HepG2 (cell line): ENCODE data around the gene GALR3. TPM values are rescaled to one million over a fixed set of nuclear protein-coding genes. Genes with fewer than 3 reads are reported as not detected.
A peak's percentile ranks its signal among the peaks of the same experiment; 100 is the strongest.

Experiments
- ARID5B ChIP-seq: IDR thresholded peaks from 2 replicates; pipeline ENCODE4 v1.4.0; 2020; ENCODE audit warnings: mild to moderate bottlenecking, missing genetic modification reagents
- GABPB1 ChIP-seq: IDR thresholded peaks from 2 replicates; pipeline ENCODE4 v1.6.1; 2016; ENCODE audit warnings: mild to moderate bottlenecking, missing genetic modification reagents, moderate library complexity, missing compliant biosample characterization
- HMGA1 ChIP-seq: sonication (generic); formaldehyde crosslinking; conservative IDR thresholded peaks from 2 replicates; pipeline ENCODE4 v1.4.0; 2020; ENCODE audit warnings: missing genetic modification reagents
- KAT7 ChIP-seq: IDR thresholded peaks from 2 replicates; pipeline ENCODE4 v1.6.1; 2018; ENCODE audit warnings: borderline replicate concordance, missing compliant biosample characterization
- NFYB ChIP-seq: sonication (generic); formaldehyde crosslinking; IDR thresholded peaks from 2 replicates; pipeline ENCODE4 v1.4.0; 2020; ENCODE audit warnings: missing genetic modification reagents
- RXRB ChIP-seq: IDR thresholded peaks from 2 replicates; pipeline ENCODE4 v1.6.1; 2016; ENCODE audit warnings: borderline replicate concordance, missing genetic modification reagents, missing compliant biosample characterization
- SAP130 ChIP-seq: IDR thresholded peaks from 2 replicates; pipeline ENCODE4 v1.6.1; 2016; ENCODE audit warnings: low read depth
- SNAPC2 ChIP-seq: sonication (generic); formaldehyde crosslinking; IDR thresholded peaks from 2 replicates; pipeline ENCODE4 v1.8.1; 2022; ENCODE audit warnings: mild to moderate bottlenecking, missing genetic modification reagents
- TBP ChIP-seq: sonication (generic); formaldehyde crosslinking; IDR thresholded peaks from 2 replicates; pipeline ENCODE4 v1.5.0; 2020; ENCODE audit warnings: missing genetic modification reagents
- ZBTB14 ChIP-seq: sonication (generic); formaldehyde crosslinking; IDR thresholded peaks from 2 replicates; pipeline ENCODE4 v1.4.0; 2020; ENCODE audit warnings: missing genetic modification reagents
- ZNF451 ChIP-seq: sonication (generic); formaldehyde crosslinking; IDR thresholded peaks from 2 replicates; pipeline ENCODE4 v1.5.0; 2020; ENCODE audit warnings: mild to moderate bottlenecking, missing genetic modification reagents
- ZNF512 ChIP-seq: sonication (generic); formaldehyde crosslinking; IDR thresholded peaks from 2 replicates; pipeline ENCODE4 v1.4.0; 2020; ENCODE audit warnings: mild to moderate bottlenecking, missing genetic modification reagents
- ZNF777 ChIP-seq: sonication (generic); formaldehyde crosslinking; IDR thresholded peaks from 2 replicates; pipeline ENCODE4 v1.4.0; 2020; ENCODE audit warnings: missing genetic modification reagents
- polyA plus RNA-seq, 8 experiments: library from polyadenylated mRNA; depleted of rRNA in 3 of 8; stranded (reverse) in 7 of 8; unstranded in 1 of 8; fragments of >200 nt; fragmentation: Illumina TruSeq in 4 of 8; extraction: Trizol in 4 of 8; gene quantifications; 2 replicates each; pipeline versions ENCODE4 v1.2.1 to v1.2.3, GENCODE V29; 2011 to 2016; ENCODE audit warnings: low read depth in 4 of 8, missing spikeins in 1 of 8, mixed read lengths in 1 of 8; ENCODE audit not compliant: insufficient read depth in 1 of 8
- total RNA-seq, 5 experiments: library from RNA; depleted of rRNA; stranded (reverse); fragments of >200 nt; fragmentation: Illumina TruSeq; extraction: Trizol; gene quantifications; 2 replicates each; pipeline ENCODE4 v1.2.3, GENCODE V29; 2016; ENCODE audit warnings: low read depth in 1 of 5
- TF ChIP-seq, protein P1 (sequence below): IDR thresholded peaks from 2 replicates; pipeline ENCODE4 v1.6.1; 2016; ENCODE audit warnings: low read depth, borderline replicate concordance
- TF ChIP-seq, protein P2 (sequence below): sonication (generic); formaldehyde crosslinking; IDR thresholded peaks from 2 replicates; pipeline ENCODE4 v1.8.1; 2023; ENCODE audit warnings: mild to moderate bottlenecking, moderate library complexity, missing genetic modification reagents
- TF ChIP-seq, protein P3 (sequence below): sonication (generic); formaldehyde crosslinking; IDR thresholded peaks from 2 replicates; pipeline ENCODE4 v1.5.0; 2020; ENCODE audit warnings: mild to moderate bottlenecking, missing genetic modification reagents, borderline replicate concordance

GALR3 gene
- total and polyA plus RNA-seq, 2 of the 13 experiments (the other 11 are each of a cell fraction or from before 2014, with no cell fraction given), result 0.13 TPM; not detected in 1

- TF ChIP-seq RXRB (peak; percentile 70; the same call in 1 of the 2 replicates), ZNF451 (CRISPR knock-in tag) (no peak), TBP (CRISPR knock-in tag) (no peak), SNAPC2 (CRISPR knock-in tag) (no peak; the same call in 1 of the 2 replicates), GABPB1 (CRISPR knock-in tag) (no peak), ZBTB14 (no peak), HMGA1 (CRISPR knock-in tag) (no peak), NFYB (no peak), KAT7 (CRISPR knock-in tag) (no peak; the same call in 1 of the 2 replicates), ZNF777 (CRISPR knock-in tag) (no peak), ZNF512 (CRISPR knock-in tag) (no peak), ARID5B (CRISPR knock-in tag) (peak; percentile 63), SAP130 (CRISPR knock-in tag) (0 out of 2 replicates have a peak, but pooled peaks have one; percentile 26)
- TF ChIP-seq, protein P1, sequence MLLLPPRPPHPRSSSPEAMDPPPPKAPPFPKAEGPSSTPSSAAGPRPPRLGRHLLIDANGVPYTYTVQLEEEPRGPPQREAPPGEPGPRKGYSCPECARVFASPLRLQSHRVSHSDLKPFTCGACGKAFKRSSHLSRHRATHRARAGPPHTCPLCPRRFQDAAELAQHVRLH (CRISPR knock-in tag), result no peak
- TF ChIP-seq, protein P2, sequence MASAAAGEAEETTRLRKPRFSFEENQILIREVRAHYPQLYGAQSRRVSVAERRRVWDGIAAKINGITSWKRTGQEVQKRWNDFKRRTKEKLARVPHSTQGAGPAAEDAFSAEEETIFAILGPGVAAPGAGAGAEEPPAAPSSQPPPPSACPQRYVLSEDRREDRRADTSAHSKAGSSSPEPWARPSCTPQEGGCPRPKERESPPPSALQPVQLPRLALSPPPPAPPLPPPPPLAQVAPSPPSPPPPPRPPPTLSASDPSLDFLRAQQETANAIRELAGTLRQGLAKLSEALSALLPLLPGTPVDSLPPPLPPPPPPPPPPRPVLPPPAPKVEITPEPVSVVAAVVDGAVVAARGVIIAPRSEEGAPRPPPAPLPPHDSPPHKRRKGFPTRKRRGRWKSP (CRISPR knock-in tag), result peak; percentile 9; the same call in 1 of the 2 replicates
- TF ChIP-seq, protein P3, sequence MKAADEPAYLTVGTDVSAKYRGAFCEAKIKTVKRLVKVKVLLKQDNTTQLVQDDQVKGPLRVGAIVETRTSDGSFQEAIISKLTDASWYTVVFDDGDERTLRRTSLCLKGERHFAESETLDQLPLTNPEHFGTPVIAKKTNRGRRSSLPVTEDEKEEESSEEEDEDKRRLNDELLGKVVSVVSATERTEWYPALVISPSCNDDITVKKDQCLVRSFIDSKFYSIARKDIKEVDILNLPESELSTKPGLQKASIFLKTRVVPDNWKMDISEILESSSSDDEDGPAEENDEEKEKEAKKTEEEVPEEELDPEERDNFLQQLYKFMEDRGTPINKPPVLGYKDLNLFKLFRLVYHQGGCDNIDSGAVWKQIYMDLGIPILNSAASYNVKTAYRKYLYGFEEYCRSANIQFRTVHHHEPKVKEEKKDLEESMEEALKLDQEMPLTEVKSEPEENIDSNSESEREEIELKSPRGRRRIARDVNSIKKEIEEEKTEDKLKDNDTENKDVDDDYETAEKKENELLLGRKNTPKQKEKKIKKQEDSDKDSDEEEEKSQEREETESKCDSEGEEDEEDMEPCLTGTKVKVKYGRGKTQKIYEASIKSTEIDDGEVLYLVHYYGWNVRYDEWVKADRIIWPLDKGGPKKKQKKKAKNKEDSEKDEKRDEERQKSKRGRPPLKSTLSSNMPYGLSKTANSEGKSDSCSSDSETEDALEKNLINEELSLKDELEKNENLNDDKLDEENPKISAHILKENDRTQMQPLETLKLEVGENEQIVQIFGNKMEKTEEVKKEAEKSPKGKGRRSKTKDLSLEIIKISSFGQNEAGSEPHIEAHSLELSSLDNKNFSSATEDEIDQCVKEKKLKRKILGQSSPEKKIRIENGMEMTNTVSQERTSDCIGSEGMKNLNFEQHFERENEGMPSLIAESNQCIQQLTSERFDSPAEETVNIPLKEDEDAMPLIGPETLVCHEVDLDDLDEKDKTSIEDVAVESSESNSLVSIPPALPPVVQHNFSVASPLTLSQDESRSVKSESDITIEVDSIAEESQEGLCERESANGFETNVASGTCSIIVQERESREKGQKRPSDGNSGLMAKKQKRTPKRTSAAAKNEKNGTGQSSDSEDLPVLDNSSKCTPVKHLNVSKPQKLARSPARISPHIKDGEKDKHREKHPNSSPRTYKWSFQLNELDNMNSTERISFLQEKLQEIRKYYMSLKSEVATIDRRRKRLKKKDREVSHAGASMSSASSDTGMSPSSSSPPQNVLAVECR (CRISPR knock-in tag), result no peak
Observed at GRCh38 chr22:37803195-37803638, 20.0 kb upstream of the GALR3 start (continued).
